Peyer's patch (tissue), 4 donors: Measurements from ENCODE around the gene MINDY1.

ENCODE experiments used
- POLR2A ChIP-seq, 2 donors: fragments of 450-650 bp; IDR thresholded peaks; one replicate each; pipeline ENCODE4 v1.5.1; 2017; ENCODE audit warnings: antibody characterized with exemption in 2 of 2, mild to moderate bottlenecking in 2 of 2, moderate library complexity in 2 of 2
- TF ChIP-seq, protein P1 (sequence below), 6 experiments: fragments of 450-650 bp in 4 of 6; fragments of 200-600 bp in 2 of 6; sonication (generic) in 1 of 6; IDR thresholded peaks; one replicate each; pipeline ENCODE4 v1.5.1; 2017 to 2019; ENCODE audit warnings: antibody characterized with exemption in 6 of 6, mild to moderate bottlenecking in 3 of 6, moderate library complexity in 1 of 6

DNA sequence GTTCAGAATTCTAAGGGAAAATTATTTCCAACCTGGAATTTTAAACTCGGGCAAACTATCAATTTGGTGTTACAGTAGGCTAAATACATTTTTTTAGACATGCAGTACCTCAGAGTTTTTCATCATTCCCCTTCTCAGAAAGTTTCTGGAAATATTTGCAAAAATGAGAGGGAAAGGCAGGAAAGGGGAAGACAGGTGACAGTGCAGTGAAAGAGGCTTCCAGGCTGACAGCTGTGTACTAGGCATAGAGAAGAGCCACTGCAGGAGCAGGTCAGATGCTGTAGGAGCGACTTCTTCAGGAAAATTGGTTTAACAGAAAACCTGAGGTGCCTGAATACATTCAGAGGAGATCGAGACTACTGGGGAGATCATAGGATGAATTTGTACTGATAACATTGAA lies 52.0 kb downstream of the MINDY1 start:
- TF ChIP-seq, protein P1, sequence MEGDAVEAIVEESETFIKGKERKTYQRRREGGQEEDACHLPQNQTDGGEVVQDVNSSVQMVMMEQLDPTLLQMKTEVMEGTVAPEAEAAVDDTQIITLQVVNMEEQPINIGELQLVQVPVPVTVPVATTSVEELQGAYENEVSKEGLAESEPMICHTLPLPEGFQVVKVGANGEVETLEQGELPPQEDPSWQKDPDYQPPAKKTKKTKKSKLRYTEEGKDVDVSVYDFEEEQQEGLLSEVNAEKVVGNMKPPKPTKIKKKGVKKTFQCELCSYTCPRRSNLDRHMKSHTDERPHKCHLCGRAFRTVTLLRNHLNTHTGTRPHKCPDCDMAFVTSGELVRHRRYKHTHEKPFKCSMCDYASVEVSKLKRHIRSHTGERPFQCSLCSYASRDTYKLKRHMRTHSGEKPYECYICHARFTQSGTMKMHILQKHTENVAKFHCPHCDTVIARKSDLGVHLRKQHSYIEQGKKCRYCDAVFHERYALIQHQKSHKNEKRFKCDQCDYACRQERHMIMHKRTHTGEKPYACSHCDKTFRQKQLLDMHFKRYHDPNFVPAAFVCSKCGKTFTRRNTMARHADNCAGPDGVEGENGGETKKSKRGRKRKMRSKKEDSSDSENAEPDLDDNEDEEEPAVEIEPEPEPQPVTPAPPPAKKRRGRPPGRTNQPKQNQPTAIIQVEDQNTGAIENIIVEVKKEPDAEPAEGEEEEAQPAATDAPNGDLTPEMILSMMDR (IDR thresholded peaks at IDR 0.05): no peak
- TF ChIP-seq POLR2A (IDR thresholded peaks at IDR 0.05): no peak
